DMS153 (cell line): Measurements from ENCODE around the gene SYT2.
"Not testable (repeated sequence)": the region's sequence is repeated elsewhere in the genome, so short reads cannot be mapped to it uniquely, and the experiment has no call there.

Source experiments
- DNase-seq: peaks from one replicate; lab custom pipeline; 2025; lab: John Stamatoyannopoulos, UW

The SYT2 gene

DNA sequence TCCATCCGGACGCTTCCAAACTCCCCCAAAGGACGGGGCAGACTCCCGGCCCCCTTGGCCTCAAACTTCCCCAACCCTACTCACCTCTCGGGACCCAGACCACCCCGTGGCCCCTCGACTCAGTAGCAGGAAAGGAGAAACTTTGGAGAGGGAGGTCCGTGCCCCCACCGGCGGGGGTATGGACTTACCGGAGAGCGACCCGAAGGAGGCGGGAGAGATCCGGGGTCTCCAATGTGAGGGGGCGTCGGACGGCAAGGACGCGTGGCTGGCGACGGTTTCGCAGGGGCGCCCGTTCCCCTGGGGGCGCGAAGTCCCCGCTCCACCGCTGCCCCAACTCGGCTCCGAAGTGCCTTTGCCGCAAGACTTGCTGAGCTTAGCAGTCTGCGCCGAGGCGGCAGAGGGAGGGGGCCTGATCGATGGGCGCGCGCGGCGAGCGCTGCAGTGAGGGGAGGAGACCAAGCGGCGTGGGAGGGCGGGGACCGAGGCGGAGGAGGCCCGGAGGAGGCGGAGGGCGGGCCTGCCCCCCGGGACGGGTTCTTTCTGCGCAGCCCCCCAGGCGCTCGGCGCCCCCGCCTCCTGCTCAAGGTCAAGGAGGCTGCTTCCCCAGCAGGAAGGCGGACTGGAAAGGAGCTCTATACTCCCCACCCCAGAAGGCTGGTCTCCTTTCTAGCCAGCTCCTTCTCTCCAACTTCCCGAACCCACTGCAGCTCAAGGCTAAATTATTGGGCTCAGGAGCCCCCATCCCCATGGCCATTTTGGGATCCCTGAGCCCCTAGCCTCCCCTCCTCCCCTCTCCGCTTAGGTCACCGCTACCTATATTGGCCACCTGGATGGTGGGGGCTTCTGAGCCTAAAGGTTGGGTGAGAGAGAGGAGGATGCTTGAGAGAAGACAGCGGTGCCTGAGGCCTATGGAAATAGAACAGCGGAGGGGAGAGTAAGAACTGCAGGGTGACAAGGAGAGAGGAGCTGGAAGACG, at the start of gene SYT2:
Gene SYT2, minus strand, starts transcription at position 385 of the 976 bp plus-strand sequence. CDS start 104,682 bp downstream, outside the sequence.
- peak; percentile 37 for DNase-seq

DNA sequence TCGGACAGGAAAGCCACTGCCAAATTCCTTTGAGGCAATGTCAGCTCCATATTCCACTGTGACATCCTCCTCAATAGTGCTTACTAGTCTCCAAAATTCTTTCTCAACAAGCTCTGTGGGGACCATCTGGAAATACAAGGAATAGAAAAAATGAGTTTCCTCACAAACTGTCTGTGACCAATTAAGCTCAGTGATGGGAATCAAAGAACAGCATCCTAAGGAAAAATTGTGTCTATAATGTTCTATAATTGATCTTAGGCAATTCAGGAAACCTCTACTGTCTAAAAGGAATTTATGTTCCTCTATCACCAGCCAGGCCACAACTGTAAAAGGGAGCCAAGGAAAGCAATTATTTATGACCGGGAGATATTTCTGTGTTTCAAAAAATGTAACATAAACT, 46.1 kb upstream of the SYT2 start:
- no peak for DNase-seq

DNA sequence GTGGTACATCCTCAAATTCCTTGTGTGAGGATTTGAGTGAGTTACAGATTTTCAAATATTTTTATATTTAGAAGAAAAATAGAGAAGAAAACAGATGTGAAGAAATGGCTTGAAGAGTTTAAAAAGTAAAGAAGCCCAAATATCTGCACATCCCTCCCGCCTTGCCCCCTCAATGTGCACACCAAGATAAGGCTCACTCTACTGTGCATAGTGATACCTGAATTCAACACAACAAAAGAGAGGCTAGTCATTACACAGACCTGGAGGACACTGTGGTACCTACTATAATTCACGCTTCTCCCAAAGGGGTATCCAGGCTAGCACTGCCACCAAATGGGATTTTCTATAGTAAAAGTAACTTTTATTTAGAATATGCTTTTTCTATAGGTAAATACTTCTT, 44.0 kb upstream of the SYT2 start:
- DNase-seq = no peak

DNA sequence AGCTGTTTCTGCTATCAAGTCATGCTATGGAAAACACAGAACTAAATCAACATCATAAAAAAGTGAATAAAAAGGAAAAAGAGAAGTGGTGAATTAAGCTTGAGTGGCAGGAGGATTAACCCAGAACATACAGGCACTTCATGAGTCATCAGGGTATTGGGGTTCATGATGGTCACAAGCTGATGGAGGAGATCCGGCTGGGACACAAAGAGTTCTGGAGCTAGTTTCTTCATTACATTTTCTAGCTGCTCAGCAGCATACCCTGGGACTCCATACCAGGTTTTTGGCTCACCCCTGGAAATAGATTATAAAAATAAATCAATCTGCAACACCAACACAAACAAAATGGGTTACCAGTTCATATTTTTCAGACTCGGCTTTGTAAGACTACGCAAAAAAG, 42.5 kb upstream of the SYT2 start:
- no peak for DNase-seq

DNA sequence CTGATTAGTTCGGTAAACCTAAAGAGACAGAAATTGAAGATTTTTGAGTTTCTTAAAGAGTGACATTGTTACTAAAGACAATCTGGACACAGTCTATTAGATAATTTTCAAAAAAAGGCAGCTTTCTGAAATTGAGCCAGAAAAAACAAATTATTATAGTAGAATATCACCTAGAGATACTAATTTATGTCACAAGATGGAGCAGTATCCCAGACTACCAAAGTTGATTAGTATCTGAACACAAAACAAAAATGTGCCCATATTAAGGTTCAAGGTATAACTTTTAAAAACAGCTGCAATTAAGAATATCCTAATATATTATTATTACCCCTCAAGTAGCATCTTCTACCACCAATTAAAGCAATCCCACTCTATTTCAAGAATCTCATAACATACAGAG, 40.5 kb upstream of the SYT2 start:
- no peak for DNase-seq

DNA sequence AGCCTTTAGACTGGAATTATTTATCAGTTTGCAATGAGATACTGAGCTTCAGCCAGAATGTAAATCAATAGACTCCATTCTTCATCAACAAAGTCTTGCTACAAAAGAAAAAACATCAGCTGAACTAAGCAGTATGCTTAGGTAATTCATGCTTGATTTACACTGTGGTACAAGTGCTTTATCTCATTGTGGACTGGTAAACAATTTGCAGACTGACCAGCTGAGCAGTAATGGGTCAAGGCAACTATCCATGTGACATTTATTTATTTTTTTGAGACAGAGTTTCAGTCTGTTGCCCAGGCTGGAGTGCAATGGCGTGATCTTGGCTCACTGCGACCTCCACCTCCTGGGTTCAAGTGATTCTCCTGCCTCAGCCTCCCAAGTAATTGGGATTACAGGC, 39.8 kb upstream of the SYT2 start:
- no peak for DNase-seq

DNA sequence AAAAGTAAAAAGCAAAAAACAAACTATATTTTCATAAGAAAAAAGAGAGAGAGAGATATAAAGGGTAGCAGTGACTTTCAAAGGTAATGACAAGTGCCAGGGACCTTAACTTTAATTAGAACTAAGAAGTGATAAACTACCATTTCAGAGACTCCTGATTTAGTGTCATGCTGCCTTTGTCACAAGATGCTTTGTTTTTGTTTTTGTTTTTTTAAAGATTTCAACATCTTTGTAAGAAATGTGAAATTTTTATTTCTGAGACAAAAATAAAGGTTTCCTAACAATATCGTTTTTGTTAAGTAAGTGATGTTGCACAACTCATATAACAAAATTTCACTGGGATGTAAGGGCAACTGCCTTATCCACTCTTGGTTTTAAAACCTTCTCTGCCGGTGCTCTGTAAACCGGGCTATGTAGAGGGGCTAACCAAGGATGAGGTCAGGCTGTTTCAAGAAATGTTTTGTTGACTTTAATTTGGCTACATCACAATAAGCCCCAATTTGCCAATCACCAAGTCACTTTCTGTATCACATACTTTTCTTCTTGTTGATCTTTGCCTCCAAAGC, 35.2 kb upstream of the SYT2 start:
- DNase-seq = no peak

DNA sequence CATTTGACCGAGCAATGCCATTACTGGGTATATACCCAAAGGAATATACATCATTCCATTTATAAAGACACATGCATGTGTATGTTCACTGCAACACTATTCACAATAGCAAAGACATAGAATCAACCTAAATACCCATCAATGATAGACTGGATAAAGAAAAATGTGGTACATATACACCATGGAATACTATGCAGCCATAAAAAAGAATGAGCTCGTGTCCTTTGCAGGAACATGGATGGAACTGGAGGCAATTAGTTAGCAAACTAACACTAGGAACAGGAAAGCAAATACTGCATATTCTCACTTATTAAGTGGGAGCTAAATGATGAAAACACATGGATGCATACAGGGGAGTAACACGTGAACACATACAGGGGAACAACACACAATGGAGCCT, 34.5 kb upstream of the SYT2 start:
- DNase-seq = not testable (repeated sequence)

DNA sequence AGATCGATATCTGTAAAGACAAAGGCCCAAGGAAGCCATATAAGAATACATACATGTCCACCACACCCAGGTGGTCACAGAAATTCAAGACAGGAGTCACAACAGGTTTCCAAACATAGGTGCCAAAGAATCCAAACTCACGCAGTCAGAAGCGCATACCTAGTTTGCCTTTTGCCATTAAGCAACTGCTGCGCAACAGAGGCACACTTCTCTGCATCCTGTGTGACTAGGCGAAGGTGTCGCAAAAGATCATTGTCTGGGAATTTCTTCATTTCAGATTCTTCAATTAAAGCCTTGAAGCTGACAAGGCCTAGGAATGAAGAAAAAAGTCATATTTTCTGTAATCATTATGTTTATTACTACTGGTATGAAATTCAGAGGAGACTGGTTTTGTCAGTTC, 32.2 kb upstream of the SYT2 start:
- no peak for DNase-seq

DNA sequence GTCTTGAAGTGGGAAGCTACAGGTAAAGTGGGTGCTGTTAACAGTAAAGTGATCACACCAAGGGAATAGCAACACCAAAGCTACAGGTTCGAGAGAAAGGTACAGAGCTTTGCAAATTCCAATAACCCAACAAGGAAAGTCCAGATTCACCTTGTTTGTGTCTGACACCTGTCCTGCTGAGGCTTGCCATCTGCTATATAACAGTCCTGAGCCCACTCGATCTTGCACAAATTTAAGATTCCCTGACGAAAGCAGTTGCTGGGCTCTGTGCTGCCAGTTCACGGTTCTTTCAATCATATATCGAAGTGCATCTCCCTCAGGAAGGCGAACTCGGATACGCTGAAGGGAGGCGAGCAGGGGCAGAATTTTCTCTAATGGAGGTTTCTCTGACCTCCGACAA, 23.0 kb upstream of the SYT2 start:
- DNase-seq = no peak

DNA sequence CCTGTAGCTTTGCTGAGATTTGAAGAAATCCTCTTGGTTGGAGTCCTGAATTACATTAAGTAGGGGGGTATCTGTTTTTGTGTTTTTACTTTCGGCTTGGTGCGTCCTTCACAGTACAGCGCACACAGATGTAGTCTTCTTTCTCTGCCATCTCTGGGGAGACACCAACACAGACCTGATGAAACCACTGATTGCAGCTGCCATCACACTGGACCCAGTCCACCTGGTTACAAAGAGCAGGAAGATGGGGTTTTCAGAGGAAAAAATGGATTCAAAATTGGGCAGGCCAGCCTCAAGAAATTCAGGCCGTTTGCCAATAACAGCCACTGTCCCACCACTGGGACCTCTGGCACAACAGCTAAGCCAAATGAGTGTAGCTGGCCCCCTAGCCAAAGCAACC, 18.7 kb upstream of the SYT2 start:
- DNase-seq = no peak

DNA sequence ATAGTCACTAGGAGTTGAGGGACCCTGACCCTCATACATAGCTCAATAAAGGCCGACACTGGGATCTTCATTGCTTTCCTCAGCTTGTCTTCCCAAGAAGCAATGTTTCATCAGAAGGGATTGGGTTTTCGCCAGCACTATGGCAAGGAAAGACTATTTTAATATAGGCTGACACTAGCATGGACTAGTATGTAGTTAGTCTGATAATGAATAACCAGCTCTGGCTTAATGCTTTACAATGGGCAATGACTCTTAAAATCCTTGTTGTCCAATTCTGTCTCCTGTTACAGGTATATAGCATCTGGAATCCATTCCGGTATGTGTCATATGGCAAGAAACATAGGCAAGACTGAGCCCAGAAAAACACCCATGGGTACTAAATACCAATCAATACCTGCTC, 15.3 kb upstream of the SYT2 start:
- DNase-seq = no peak

DNA sequence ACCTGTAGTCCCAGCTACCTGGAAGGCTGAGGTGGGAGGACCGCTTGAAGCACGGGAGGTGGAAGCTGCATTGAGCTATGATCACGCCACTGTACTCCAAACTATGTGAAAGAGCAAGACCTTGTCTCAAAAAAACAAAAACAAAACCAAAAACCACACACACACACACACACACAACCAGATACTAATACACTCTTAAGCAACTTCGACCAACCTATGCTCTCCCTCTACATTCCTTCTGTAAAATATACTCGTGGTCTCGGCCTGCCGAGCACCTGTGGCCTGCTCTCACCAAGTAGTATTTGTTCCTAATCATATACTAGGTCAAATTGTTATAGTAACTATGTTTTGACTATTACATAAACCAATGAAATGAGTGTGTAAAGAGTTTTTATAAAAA, 13.5 kb upstream of the SYT2 start:
- DNase-seq = no peak

DNA sequence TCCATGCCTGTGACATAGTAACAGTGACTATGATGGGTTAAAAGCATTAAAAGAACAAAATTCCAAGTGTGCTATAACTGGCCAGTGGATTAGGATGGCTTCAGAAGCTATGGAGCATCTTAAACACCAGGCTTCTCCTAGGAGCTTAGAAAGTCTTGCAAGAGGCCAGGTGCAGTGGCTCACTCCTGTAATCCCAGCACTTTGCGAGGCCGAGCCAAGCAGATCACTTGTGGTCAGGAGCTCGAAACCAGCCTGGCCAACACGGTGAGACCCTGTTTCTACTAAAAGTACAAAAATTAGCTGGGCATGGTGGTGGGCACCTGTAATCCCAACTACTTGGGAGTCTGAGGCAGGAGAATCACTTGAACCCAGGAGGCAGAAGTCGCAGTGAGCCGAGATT, 12.8 kb upstream of the SYT2 start:
- not testable (repeated sequence) for DNase-seq

DNA sequence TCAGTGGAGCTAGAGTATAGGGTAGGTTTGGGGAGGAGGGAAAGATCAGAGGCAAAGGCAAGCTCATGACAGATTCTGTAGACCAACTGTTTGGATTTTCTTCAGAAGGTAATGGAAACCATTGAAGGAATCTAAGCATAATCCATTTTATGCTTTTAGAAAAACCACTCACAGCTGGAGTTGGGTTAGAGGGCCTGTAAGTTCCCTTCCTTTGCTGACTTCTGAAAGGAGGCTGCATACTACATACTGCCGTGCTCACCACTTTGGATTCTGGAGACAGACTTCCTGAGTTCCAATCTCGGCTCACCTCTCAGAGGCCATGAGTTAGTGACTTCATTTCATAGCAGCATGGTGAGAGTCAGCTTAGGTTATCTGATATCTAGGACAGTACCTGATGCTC, 6.4 kb upstream of the SYT2 start:
- DNase-seq = no peak

DNA sequence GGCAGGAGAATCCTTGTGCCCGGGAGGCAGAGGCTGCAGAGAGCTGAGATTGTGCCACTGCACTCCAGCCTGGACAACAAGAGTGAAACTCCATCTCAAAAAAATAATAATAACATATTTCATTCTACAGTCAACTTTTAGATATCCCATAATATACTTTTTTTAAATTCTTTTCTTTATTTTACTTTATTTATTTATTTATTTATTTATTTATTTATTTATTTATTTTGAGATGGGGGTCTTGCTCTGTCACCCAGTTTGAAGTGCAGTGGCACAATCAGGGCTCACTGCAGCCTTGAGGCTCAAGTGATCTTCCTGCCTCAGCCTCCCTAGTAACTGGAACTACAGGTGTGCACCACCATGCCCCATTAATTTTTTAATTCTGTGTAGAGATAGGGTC, 3.9 kb upstream of the SYT2 start:
- DNase-seq = not testable (repeated sequence)

DNA sequence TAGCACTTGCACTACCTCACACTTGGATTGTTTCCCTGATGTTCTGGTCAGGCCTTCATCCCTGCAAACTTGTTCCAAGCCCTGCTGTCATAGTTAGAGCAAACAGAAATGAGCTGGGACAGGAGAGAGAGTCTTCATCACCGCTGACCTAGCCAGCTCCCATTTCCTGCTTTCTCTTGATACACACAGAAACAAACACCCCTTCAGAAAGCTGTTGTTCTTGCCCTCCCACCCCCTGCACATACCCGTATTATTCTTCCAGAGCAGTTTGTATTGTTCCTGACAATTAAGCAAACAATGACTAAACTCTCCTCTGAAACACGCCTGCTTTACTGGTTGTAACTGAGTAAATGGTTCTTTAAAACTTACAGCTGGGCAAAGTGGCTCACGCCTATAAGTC, 2.9 kb upstream of the SYT2 start:
- peak; percentile 92 for DNase-seq

DNA sequence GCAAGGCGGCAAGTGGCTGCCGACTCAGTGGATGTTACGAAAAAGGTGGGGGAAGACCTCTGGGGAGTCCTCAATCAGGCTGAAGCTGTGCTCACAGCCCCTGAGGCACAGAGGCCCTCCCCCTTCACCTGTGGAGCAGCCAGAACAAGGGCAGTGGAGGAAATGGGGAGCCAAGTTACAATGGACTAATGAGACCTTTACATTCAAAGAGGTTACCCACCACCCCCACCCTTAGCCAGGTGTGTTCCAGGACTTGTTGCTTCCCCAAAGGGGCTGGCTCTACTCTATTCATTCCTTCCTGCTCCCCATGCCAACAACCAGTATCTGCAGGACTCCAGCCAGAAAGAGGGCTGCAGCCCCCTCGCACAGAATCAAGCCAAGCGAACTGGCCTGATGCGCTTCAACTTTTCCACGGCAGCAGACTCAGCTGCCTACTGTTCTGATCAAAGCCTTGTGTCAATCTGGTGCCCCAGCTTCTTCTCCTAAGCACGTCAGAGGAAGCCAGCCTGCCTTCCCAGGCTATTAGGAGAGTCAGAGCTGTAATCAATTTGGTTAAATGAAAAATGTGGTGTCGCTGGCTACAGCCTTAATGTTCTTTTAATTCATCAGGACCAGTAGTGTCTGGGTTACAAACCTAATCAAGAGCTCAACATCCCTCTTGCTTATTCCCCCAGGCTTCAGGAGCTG, 1.8 kb upstream of the SYT2 start:
- DNase-seq = no peak

DNA sequence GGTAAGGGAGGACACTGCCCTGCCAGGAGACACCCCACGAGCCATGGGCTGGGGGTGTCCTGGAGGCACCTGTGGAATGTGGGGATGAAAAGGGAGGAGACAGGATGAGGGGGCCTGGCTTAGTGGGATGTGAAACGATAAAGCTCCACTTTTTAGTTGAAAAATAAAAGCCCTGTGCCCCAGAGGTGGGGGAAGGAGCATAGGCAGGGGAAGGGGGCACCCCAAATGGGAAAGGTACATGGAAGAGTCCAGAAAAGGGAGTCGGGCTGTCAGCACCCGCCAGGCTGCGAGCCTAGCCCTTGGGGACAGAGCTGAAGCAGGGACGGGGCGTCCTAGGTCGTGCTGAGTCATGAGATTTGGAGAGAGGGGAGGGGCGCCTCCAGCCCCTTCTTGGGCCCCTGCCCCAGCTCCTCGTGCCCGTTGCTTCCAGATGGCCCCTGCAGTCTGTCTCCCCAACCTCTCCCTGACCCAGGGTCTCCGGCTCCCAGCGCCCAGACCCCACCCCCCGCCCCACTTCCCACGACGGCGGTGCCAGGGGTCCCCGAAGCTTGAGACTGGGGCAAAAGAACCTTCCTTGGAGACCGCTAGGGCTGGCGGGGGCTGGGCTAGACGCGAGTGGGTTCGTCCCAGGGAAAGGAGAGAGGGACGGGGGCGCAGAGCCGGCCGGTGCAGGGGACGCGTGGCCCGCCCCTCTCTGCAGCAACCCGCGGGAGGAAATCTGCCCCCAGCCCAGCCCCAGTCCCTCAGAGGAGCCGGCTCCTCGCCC, 795 bp downstream of the SYT2 start:
- no peak for DNase-seq

DNA sequence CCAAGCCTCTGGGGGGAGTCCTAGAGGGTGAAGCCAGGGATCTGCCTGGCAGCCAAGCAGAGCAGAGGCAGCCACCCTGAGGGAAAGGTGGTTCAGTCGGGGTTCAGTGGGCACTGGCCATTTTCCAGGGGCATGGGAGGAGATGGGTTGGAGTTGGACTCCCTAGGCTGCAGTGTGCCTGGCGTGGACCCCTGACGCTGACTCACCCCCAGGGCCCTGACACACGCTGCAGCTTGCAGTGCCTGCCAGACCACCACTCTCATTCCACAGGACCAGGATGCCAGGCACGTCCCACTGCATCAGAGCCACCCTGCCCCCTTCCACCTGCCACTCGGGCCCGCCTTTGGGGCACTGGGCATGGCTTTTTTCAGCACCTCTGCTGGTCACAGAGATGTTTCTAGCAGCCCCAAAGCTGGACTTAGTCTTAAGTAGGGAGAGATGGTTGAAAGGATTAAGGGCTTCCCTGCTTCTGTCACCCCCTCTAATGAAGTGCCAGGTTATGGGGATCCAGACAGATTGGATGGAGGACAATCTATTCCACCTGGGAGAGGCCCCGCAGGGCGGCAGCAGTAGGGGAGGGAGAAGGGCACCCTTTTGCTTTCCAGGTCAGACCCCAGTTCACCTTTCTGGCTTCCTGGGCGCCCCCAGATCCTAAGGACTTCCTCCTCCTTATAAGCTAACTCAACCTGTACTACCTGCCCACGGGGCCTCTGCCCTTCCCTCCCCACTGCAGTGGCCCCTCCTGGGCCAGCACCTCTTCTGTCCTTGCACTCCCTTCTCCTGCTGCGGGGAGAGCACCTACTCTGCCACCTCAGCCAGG, 1.6 kb downstream of the SYT2 start:
- no peak for DNase-seq

DNA sequence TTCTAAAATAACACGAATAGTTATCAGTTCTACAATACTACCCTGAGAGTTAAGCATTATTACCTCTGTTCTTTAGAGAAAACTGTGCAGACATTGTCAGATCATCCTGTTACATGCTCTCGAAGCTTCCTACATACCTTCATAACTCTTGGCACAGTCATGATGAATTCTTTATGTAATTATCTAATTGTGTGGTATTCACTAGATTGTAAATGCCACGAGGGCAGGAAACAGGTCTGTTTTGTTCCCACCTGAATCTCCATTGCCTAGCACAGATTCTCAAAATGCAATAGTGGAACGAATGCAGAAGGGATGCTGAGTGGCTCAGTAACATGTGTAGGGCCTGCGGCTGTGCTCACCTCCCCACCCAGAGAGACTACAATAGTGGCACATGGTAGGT, 3.4 kb downstream of the SYT2 start:
- DNase-seq = no peak
